Measurements from ENCODE around the gene KBTBD2. TPM values are rescaled to one million over a fixed set of nuclear protein-coding genes. Genes with fewer than 3 reads are reported as not detected.
"Not testable (repeated sequence)": the region's sequence is repeated elsewhere in the genome, so short reads cannot be mapped to it uniquely, and the experiment has no call there.

Gene KBTBD2
- polyA plus RNA-seq, 3 donors from 2014 or later: 31.3 to 79.2 (median 51.1) TPM

DNA sequence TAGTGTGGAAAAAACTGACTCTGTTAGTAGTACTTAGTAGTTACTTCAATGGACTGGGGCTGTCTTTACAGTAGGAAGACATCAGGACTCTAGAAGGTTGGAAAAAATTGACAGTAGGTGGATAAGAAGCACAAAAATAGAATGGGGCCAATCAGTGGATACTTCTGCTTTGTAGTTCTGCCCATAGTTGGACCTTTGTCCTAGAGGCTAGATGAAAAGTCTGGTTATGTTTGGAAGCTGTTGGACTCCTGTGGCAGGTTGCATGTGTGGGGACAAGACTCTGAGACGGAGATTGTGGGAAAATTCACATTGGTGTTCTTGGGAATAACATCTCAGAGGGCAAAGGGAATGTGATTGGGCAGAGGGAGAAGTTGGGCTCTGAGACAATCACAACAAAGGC lies 18.6 kb upstream of the KBTBD2 start:
- no peak overlapping the region for H3K27ac Mint-ChIP-seq
- H3K9me3 Mint-ChIP-seq: no peaks in the 10 kb centered on the region
- H3K4me1 Mint-ChIP-seq: peaks cover 16 to 20% of the 10 kb centered on the region in 2 donors

GRCh38 chr7:32905175-32905662 lies 13.7 kb upstream of the KBTBD2 start:
- peak; percentile 74 to 76 (median 76) for DNase-seq
- Mint-ChIP-seq H3K4me1 (peaks cover 10% of the 10 kb centered on the region in 2 donors), H3K4me3 (peak overlapping the region; percentile 75 to 88 (median 85)), H3K36me3 (no peaks in the 10 kb centered on the region), H3K9me3 (no peaks in the 10 kb centered on the region), H3K27me3 (ENCODE audit: low read depth in 3 of 3) (peaks cover 1 to 8% (median 3%) of the 10 kb centered on the region in 3 donors), H3K27ac (peak overlapping the region; percentile 75 to 93 (median 90))

More for the DNA sequence above, 18.6 kb upstream of the KBTBD2 start:
- no peak for DNase-seq
- Mint-ChIP-seq H3K36me3 (peaks cover under 1 to 4% (median 3%) of the 10 kb centered on the region in 3 donors), H3K4me3 (no peak overlapping the region), H3K27me3 (ENCODE audit: low read depth in 3 of 3) (peaks cover under 1 to 5% (median 2%) of the 10 kb centered on the region in 3 donors)

GRCh38 chr7:32901629-32902028 lies 10.1 kb upstream of the KBTBD2 start:
- H3K4me1 Mint-ChIP-seq: peaks cover 10% of the 10 kb centered on the region in 2 donors

GRCh38 chr7:32900433-32900995 lies 9.0 kb upstream of the KBTBD2 start:
- no peaks in the 10 kb centered on the region for H3K9me3 Mint-ChIP-seq
- no peak for DNase-seq
- H3K4me3 Mint-ChIP-seq: no peak overlapping the region
- no peaks in the 10 kb centered on the region for H3K36me3 Mint-ChIP-seq
- no peak overlapping the region for H3K27ac Mint-ChIP-seq
- peaks cover 3 to 7% (median 4%) of the 10 kb centered on the region in 3 donors for H3K27me3 Mint-ChIP-seq (ENCODE audit: low read depth in 3 of 3)
- H3K4me1 Mint-ChIP-seq: peaks cover 7% of the 10 kb centered on the region in 2 donors

More at GRCh38 chr7:32901629-32902028, 10.1 kb upstream of the KBTBD2 start:
- H3K27ac Mint-ChIP-seq: peak overlapping the region in 1 of 6 donors; percentile 15
- H3K36me3 Mint-ChIP-seq: no peaks in the 10 kb centered on the region
- DNase-seq: no peak
- H3K9me3 Mint-ChIP-seq: no peaks in the 10 kb centered on the region
- no peak overlapping the region for H3K4me3 Mint-ChIP-seq
- peaks cover 3 to 8% (median 4%) of the 10 kb centered on the region in 3 donors for H3K27me3 Mint-ChIP-seq (ENCODE audit: low read depth in 3 of 3)

DNA sequence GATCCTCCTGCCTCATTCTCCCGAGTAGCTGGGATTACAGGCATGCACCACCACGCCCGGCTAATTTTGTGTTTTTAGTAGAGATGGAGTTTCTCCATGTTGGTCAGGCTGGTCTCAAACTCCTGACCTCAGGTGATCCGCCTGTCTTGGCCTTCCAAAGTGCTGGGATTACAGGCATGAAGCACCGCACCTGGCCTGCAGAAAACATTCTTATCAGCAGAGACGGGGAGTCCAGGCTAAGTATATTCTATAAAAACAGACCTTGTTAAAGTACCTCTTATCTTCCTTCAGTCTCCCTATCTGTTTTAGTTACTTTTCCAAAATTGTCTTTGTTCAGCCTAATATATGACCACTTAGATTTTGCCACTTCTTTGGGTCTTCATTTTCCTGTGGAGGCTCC lies 5.8 kb upstream of the KBTBD2 start:
- not testable (repeated sequence) for H3K4me3 Mint-ChIP-seq; DNase-seq; H3K27ac Mint-ChIP-seq; H3K36me3 Mint-ChIP-seq; H3K9me3 Mint-ChIP-seq; H3K27me3 Mint-ChIP-seq (ENCODE audit: low read depth in 3 of 3)
- H3K4me1 Mint-ChIP-seq: peaks cover 13 to 18% of the 10 kb centered on the region in 2 donors

DNA sequence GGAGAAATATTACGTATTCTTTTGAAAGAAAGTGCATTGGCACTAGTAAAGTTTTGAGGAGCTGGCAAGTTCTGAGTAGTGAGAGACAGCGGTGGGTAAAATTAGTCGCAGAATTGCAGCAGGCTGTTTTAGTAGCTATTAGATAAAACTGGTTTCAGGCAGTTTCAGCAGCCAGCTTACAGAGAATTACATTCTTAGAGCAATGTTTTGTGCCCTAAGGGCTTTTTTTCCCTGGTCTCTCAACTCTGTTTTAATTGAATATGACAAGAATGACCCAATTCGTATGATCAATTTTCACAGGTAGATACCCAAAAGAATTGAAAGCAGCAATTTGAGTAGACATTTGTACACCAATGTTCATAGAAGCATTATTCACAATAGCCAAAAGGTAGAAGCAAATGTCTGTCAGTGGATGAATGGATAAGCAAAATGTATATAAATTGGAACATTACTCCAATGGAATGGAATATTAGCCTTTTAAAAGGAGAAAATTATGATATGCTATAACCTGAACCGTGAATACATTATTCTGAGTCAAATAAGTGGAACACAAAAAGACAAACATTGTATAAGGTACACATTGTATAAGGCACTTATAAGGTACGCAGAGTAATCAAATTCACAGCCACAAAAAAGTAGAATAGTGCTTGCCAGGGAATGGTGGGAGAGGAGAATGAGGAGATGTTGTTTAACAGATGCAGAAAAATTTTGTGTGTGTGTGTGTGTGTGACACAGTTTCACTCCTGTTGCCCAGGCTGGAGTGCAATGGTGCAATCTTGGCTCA lies 5.2 kb upstream of the KBTBD2 start:
- H3K4me3 Mint-ChIP-seq: no peak overlapping the region
- H3K27ac Mint-ChIP-seq: no peak overlapping the region
- peaks cover 8 to 13% (median 8%) of the 10 kb centered on the region in 3 donors for H3K27me3 Mint-ChIP-seq (ENCODE audit: low read depth in 3 of 3)
- no peaks in the 10 kb centered on the region for H3K36me3 Mint-ChIP-seq
- H3K9me3 Mint-ChIP-seq: no peaks in the 10 kb centered on the region
- no peak for DNase-seq
- H3K4me1 Mint-ChIP-seq: peaks cover 18 to 23% of the 10 kb centered on the region in 2 donors

- Mint-ChIP-seq H3K9me3 (no peaks in the 10 kb centered on the region), H3K4me3 (peak overlapping the region in 2 of 5 donors; percentile 1 to 21), H3K27me3 (ENCODE audit: low read depth in 3 of 3) (peaks cover 17 to 31% (median 20%) of the 10 kb centered on the region in 3 donors), H3K36me3 (peaks cover 0 to 3% (median 0%) of the 10 kb centered on the region in 3 donors), H3K4me1 (peaks cover 34 to 39% of the 10 kb centered on the region in 2 donors), H3K27ac (peak overlapping the region in 4 of 6 donors; percentile 7 to 100 (median 99))
- no peak for DNase-seq
Measured at GRCh38 chr7:32894171-32894570, 2.6 kb upstream of the KBTBD2 start.

DNA sequence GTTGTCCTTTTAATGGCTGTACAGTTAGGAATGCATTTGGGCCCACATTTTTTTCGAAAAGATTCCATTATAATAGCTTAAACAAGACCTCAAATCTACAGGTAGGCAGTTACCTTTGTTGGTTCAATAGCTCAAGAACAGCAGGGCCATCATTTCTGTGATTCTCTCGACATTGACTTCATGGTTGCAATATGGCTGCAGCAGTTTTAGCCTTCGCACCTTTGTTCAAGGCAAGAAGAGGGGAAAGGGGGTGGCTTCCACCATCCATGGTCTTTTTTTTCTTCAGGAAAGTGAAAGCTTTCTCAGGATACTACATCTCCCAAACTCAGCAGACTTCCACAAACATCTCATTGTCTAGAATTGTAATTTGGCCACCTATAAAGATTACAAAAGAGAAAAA lies 2.2 kb upstream of the KBTBD2 start:
- Mint-ChIP-seq H3K36me3 (peaks cover 0 to 3% (median 2%) of the 10 kb centered on the region in 3 donors), H3K4me3 (peak overlapping the region in 4 of 5 donors; percentile 3 to 95 (median 90)), H3K27ac (peak overlapping the region; percentile 98 to 100 (median 99)), H3K4me1 (peaks cover 38 to 43% of the 10 kb centered on the region in 2 donors), H3K27me3 (ENCODE audit: low read depth in 3 of 3) (peaks cover 19 to 35% (median 24%) of the 10 kb centered on the region in 3 donors), H3K9me3 (no peaks in the 10 kb centered on the region)
- no peak for DNase-seq

GRCh38 chr7:32893207-32893524 lies 1.6 kb upstream of the KBTBD2 start:
- no peaks in the 10 kb centered on the region for H3K9me3 Mint-ChIP-seq
- peaks cover 19 to 39% (median 24%) of the 10 kb centered on the region in 3 donors for H3K27me3 Mint-ChIP-seq (ENCODE audit: low read depth in 3 of 3)
- DNase-seq: peak in 1 of 3 donors; percentile 22
- peak overlapping the region; percentile 98 to 100 (median 99) for H3K27ac Mint-ChIP-seq
- peaks cover 0 to 4% (median 3%) of the 10 kb centered on the region in 3 donors for H3K36me3 Mint-ChIP-seq
- peaks cover 44 to 49% of the 10 kb centered on the region in 2 donors for H3K4me1 Mint-ChIP-seq
- H3K4me3 Mint-ChIP-seq: peak overlapping the region; percentile 86 to 98 (median 94)

- Mint-ChIP-seq H3K9me3 (no peaks in the 10 kb centered on the region), H3K4me1 (peaks cover 49 to 54% of the 10 kb centered on the region in 2 donors), H3K4me3 (peak overlapping the region; percentile 86 to 98 (median 94)), H3K36me3 (peaks cover 0 to 4% (median 3%) of the 10 kb centered on the region in 3 donors), H3K27me3 (ENCODE audit: low read depth in 3 of 3) (peaks cover 19 to 39% (median 24%) of the 10 kb centered on the region in 3 donors), H3K27ac (peak overlapping the region; percentile 98 to 100 (median 99))
- peak in 2 of 3 donors; percentile 43 to 55 for DNase-seq
Measured at GRCh38 chr7:32892521-32893206, 1.1 kb upstream of the KBTBD2 start.

- peaks cover 19 to 39% (median 24%) of the 10 kb centered on the region in 3 donors for H3K27me3 Mint-ChIP-seq (ENCODE audit: low read depth in 3 of 3)
- peak; percentile 99 for DNase-seq
- no peaks in the 10 kb centered on the region for H3K9me3 Mint-ChIP-seq
- H3K4me1 Mint-ChIP-seq: peaks cover 56 to 61% of the 10 kb centered on the region in 2 donors
- H3K36me3 Mint-ChIP-seq: peaks cover 0 to 4% (median 3%) of the 10 kb centered on the region in 3 donors
- H3K27ac Mint-ChIP-seq: peak overlapping the region; percentile 98 to 100 (median 99)
- peak overlapping the region; percentile 90 to 98 (median 94) for H3K4me3 Mint-ChIP-seq
Measured at GRCh38 chr7:32891800-32892520, 400 bp upstream of the KBTBD2 start.

GRCh38 chr7:32890793-32891042 lies 842 bp downstream of the KBTBD2 start:
- peak overlapping the region; percentile 100 for H3K27ac Mint-ChIP-seq
- DNase-seq: no peak
- H3K9me3 Mint-ChIP-seq: no peaks in the 10 kb centered on the region
- H3K36me3 Mint-ChIP-seq: peaks cover 0 to 4% (median 3%) of the 10 kb centered on the region in 3 donors
- H3K4me1 Mint-ChIP-seq: peaks cover 68 to 73% of the 10 kb centered on the region in 2 donors
- H3K4me3 Mint-ChIP-seq: peak overlapping the region; percentile 99 to 100 (median 99)
- H3K27me3 Mint-ChIP-seq (ENCODE audit: low read depth in 3 of 3): peaks cover 19 to 38% (median 24%) of the 10 kb centered on the region in 3 donors

All from immature natural killer cell (primary cell).